Loucy (cell line): ENCODE results near the gene MRPS2.

ENCODE experiments used
- EZH2phosphoT487 ChIP-seq: fragments of 200-600 bp; IDR thresholded peaks from 2 replicates; pipeline ENCODE4 v1.6.1; 2018; ENCODE audit warnings: antibody characterized with exemption, mild to moderate bottlenecking, moderate library complexity, borderline replicate concordance
- TF ChIP-seq, protein P1 (sequence below): fragments of 200-600 bp; sonication (generic); conservative IDR thresholded peaks from 2 replicates; pipeline ENCODE4 v1.5.1; 2014; ENCODE audit warnings: mild to moderate bottlenecking, antibody characterized with exemption, low read length

DNA sequence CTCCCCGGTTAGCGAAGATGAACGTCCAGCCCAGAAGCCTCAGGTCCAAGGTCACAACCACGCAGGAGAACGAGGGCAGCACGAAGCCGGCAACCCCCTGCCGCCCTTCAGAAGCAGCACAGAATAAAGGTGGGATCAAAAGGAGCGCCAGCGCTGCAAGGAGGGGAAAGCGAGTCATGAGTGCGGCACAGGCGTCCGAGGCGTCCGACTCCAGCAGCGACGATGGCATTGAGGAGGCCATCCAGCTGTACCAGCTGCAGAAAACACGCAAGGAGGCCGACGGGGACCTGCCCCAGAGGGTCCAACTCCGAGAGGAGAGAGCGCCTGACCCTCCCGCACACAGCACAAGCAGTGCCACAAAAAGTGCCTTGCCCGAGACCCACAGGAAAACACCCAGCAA, 15.1 kb upstream of the MRPS2 start:
- TF ChIP-seq, protein P1, sequence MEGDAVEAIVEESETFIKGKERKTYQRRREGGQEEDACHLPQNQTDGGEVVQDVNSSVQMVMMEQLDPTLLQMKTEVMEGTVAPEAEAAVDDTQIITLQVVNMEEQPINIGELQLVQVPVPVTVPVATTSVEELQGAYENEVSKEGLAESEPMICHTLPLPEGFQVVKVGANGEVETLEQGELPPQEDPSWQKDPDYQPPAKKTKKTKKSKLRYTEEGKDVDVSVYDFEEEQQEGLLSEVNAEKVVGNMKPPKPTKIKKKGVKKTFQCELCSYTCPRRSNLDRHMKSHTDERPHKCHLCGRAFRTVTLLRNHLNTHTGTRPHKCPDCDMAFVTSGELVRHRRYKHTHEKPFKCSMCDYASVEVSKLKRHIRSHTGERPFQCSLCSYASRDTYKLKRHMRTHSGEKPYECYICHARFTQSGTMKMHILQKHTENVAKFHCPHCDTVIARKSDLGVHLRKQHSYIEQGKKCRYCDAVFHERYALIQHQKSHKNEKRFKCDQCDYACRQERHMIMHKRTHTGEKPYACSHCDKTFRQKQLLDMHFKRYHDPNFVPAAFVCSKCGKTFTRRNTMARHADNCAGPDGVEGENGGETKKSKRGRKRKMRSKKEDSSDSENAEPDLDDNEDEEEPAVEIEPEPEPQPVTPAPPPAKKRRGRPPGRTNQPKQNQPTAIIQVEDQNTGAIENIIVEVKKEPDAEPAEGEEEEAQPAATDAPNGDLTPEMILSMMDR = no peak
- no peak for TF ChIP-seq EZH2phosphoT487
